Posterior vena cava (tissue), 2 donors: ENCODE measurements around the gene STON2. TPM values are rescaled to one million over a fixed set of nuclear protein-coding genes. Genes with fewer than 3 reads are reported as not detected.
A peak's percentile ranks its signal among the peaks of the same experiment; 100 is the strongest.
"Not testable (repeated sequence)": the region's sequence is repeated elsewhere in the genome, so short reads cannot be mapped to it uniquely, and the experiment has no call there.

Source experiments
- DNase-seq: peaks from one replicate; pipeline ENCODE4 v3.0.0-alpha.2; 2020; ENCODE audit warnings: low spot score
- intact Hi-C, 2 donors: fragments of 100-400 bp; cut with DNase I; formaldehyde crosslinking; loops; one replicate each; pipeline versions ENCODE4 v1.14.1 to v1.14.2; 2022 to 2023
- long read RNA-seq, 2 donors: library from polyadenylated mRNA; unstranded; transcript quantifications; one replicate each; pipeline ENCODE4 v2.0.0, GENCODE V29; 2020 to 2021
- total RNA-seq, 2 donors: library from RNA; stranded (reverse); fragmentation: NEBNext Ultra II Directional; extraction: Animal tissue kit (Norgen Biotek cat#: 25700); gene quantifications; one replicate each; pipeline ENCODE4 v1.2.1, GENCODE V29; 2021
- donor health status: DM: yes; HTN: yes; CAD: no.
- donor health status: DM: yes; HTN: yes; CAD: no.

Gene STON2, protein sequence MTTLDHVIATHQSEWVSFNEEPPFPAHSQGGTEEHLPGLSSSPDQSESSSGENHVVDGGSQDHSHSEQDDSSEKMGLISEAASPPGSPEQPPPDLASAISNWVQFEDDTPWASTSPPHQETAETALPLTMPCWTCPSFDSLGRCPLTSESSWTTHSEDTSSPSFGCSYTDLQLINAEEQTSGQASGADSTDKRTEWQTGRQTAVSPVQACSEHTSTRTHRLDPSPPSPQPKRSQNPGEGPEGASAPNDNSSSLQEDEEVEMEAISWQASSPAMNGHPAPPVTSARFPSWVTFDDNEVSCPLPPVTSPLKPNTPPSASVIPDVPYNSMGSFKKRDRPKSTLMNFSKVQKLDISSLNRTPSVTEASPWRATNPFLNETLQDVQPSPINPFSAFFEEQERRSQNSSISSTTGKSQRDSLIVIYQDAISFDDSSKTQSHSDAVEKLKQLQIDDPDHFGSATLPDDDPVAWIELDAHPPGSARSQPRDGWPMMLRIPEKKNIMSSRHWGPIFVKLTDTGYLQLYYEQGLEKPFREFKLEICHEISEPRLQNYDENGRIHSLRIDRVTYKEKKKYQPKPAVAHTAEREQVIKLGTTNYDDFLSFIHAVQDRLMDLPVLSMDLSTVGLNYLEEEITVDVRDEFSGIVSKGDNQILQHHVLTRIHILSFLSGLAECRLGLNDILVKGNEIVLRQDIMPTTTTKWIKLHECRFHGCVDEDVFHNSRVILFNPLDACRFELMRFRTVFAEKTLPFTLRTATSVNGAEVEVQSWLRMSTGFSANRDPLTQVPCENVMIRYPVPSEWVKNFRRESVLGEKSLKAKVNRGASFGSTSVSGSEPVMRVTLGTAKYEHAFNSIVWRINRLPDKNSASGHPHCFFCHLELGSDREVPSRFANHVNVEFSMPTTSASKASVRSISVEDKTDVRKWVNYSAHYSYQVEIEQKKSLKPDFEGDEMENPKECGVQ
- total RNA-seq, result 10 to 100 TPM; 20.5 to 25.1 TPM
- long read RNA-seq, donor 1, partial matches to known transcripts, result 2 of 3 reads
- long read RNA-seq, donor 1, other reads (novel, unspliced or antisense), result 1 of 3 reads
- long read RNA-seq, donor 2, partial matches to known transcripts, result 2 of 4 reads
- long read RNA-seq, donor 2, other reads (novel, unspliced or antisense), result 2 of 4 reads

- intact Hi-C loops, result no loop called here
- DNase-seq, result no peak
Observed at GRCh38 chr14:81400202-81400678, at the start of gene STON2. TSS of gene STON2 (minus strand) at chr14:81400324. CDS start at chr14:81398382, 1,942 bp downstream.

DNA sequence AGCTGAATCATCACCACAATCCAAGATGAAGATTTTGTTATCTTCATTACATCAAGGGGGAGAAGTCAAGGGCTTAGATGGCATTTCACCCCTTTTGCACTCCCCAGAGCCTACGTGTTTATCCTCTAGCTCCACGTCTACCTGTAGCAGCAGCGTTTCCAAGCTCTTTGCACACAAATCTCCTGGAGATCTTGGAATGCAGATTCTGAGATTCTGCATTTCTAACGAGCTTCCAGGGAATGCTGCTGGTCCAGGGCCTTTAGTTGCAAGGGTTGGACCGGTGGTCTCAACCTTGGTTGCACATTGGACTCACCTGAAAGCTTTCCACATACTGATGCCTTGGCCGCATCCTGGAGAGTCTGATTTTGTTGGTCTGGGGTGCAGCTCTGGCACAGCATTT is 49.5 kb upstream of the STON2 start:
- no peak for DNase-seq
- intact Hi-C loops, result loop anchor here (5.0 to 10.0 kb wide), 2 partner anchors 175 to 177 kb away; no protein-coding TSS in a partner anchor

- intact Hi-C loops, result loop anchor here (5.0 to 10.0 kb wide), 2 partner anchors 174 to 177 kb away; no protein-coding TSS in a partner anchor
- no peak for DNase-seq
Observed at GRCh38 chr14:81449114-81449513, 49.0 kb upstream of the STON2 start.

DNA sequence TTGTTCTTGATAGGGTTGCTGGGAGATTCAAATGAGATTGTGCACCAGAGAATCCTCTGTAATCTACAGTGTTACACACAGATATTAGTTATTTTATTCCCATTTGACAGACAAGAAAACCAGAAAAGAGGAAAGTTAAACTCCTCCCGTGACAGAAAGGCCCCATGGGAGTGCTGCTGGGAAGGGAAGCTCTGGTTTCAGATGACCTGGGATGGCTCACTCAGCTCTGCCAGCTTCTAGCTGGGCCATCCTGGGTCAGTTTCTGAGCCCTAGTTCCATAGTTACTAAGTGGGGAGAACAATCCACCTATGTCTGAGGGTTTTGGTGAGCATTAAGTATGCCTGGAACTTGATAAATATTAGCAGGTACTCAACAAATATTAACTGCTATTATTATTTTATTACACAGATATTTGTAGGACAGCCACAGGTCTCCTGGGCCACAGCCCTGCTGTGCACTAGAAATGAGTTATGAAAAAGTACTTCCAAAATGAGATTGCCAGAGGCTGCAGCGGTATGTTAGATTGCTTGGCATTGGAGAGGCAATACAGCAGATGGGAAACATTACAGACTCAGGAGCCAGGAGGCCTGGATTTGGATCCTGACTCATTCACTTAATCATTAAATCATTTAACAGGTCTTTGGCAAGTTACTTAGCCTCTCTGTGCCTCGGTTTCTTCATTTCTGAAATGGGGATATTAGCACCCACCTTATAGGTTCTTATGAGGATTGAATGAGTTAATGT is 47.1 kb upstream of the STON2 start:
- no peak for DNase-seq
- intact Hi-C loops, result loop anchor here (5.0 to 10.0 kb wide), 2 partner anchors 172 to 175 kb away; no protein-coding TSS in a partner anchor

GRCh38 chr14:81446279-81447007 is 46.3 kb upstream of the STON2 start:
- intact Hi-C loops, result loop anchor here (5.0 to 10.0 kb wide), 2 partner anchors 172 to 174 kb away; no protein-coding TSS in a partner anchor
- DNase-seq, result no peak

- no peak for DNase-seq
- intact Hi-C loops, result loop anchor here in 1 of 2 donors (10.0 kb wide), 1 partner anchor 167 kb away; no protein-coding TSS in a partner anchor
Observed at GRCh38 chr14:81441626-81442134, 41.6 kb upstream of the STON2 start.

DNA sequence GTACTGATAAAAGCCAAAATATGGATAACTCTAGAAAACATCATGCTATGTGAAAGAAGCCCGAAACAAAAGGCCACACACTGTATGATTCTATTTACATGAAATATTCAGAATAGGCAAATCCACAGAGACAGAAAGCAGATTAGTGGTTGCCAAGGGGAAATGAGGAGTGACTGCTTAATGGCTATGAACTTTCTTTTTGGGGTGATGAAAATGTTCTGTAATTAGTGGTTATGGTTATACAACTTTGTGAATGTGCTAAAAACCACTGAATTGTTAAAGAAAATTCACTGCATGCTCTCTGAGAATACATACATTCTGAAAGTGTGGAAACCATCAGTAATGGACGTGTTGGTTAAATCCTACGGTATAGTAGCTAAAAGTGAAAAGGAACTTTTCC is 39.9 kb upstream of the STON2 start:
- intact Hi-C loops, result loop anchor here in 1 of 2 donors (10.0 kb wide), 1 partner anchor 165 kb away; no protein-coding TSS in a partner anchor
- DNase-seq, result no peak

DNA sequence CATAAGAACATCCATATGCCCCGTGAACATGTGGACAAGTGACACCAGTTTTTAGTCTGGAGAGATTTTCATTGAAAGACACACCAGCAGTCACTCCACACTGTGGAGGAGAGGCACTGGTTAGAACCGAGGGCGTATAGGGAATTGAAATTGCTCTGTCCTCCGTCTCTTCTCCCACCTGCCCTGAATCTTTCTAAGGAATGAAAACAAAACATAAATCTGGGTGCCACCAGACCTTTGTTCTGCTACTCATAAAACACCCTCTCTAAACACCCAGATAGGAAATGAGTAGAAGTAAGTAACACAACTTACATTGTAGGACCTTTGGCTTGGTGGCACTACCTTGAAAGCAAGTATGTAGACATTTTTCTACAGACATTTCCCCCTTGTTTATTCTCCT is 37.1 kb upstream of the STON2 start:
- no peak for DNase-seq
- intact Hi-C loops, result no loop called here

DNA sequence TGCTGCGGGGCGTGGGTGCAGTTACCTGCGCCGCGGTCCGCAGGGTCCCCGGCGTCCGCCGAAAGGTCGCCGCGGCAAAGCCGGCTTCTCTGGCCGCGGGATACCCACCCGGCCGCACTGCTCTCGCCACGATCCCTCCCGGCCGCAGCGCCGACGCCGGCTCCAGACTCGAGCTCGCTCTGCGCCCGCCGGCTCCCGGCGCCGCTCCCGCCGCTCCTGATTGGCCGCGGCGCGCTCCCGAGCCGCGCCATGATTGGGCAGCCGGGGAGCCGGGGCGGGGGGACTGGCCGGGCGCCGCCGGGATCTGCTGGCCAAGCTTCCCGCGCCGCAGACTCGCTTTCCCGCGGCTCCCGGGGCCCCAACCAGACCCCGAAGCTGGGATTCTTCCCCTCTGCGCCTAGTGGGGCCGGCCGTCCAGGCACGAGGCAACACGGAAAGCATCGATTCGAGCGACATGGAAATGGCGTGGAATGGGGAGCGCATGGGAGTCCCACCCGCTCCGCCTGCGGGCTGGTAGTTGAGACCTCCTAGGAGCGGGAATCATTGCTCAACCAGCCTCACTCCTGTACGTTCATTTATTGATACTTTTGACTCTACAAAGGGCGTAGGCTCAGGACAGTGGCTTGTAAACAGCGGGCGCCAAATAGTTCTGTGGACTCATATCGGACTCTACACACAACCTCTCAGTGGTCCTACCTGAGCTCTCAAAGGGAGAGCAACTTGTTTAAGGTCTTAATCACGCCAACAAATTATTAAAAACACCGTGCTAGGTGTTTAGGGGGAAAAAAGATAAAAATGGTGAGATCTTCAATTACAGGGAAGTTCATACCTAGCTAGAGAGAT is 36.4 kb upstream of the STON2 start:
- DNase-seq, result peak; percentile 92
- intact Hi-C loops, result no loop called here

DNA sequence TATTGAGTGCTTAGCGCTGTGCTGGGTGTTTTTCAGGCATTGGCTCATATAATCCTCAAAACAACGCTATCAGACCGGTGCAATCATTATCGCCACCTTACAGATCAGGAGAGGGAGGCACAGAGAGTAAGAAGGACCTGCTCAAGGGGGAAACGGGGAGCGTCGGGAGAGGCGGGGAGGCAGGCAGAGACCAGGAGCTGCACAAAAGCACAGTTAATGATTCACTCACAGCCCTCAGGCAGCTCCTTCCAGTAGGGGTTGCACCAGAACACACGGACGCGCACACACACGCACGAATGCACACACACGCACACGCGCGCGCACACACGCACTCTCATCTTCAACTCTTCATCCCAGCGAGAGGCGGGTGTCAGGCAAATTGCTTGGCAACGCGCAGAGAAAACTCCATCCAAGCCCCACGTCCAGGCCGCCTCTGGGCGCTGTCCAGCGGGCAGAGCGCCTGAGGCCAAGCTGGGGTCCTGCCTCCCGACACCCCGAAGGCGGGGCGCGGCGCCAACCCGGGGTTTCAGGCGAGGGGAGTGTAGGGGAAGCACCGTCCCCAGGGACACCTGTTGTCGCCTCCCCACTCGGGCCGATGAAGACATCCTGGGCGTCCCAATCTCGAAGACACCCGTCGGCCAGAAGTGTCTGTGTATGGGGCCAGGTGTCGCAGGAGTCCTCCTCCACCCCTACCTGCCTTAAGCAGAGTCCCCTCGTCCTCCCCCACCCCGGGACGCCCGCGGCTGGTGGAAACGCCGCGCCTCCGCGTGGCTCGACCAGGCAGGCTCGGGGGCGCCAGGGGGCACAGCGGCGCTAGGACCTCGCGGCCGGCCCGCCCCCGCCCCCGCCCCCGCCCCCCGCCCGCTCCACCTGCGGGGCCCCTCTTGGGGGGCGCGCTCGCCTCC is 35.5 kb upstream of the STON2 start:
- DNase-seq, result no peak
- intact Hi-C loops, result no loop called here

DNA sequence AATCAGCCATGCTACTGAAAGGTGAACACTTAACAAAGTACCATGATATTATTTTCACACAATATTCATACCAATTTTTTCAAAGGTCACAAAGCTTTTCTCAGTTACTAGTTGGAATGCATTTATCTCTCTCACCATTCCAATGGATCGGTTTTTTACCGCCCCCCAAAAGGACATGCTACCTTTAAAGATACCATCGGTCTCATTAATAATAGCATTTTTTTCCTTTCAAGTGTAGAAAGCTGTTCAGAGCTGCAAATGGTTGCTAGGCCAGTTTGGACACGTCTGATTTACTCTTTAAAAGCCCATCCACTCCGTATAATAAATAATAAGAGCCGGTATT is 34.9 kb upstream of the STON2 start:
- no peak for DNase-seq

GRCh38 chr14:81434230-81434629 is 34.1 kb upstream of the STON2 start:
- intact Hi-C loops, result no loop called here
- DNase-seq, result no peak

More for the DNA sequence above, 34.9 kb upstream of the STON2 start:
- intact Hi-C loops, result no loop called here

DNA sequence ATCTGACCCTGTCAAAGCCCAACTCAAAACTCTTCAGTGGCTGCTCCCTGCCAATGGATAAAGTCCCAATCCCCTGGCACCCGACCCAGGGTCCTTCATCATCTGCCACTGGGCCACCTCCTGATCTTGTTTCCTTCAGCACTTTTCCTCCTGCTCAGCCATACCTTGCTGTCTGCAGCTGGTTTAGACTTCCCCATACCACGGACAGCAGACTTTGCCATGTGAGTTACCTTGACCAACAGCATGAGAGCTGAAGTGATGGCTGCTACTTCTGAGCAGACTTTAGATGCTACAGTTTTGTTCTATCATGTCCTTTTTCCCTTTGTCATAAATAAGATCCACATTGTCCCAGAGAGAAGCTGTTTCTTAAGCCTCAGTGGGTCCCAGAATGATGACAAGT is 33.3 kb upstream of the STON2 start:
- DNase-seq, result no peak
- intact Hi-C loops, result no loop called here

- no peak for DNase-seq
- intact Hi-C loops, result no loop called here
Observed at GRCh38 chr14:81432219-81432661, 32.1 kb upstream of the STON2 start.

DNA sequence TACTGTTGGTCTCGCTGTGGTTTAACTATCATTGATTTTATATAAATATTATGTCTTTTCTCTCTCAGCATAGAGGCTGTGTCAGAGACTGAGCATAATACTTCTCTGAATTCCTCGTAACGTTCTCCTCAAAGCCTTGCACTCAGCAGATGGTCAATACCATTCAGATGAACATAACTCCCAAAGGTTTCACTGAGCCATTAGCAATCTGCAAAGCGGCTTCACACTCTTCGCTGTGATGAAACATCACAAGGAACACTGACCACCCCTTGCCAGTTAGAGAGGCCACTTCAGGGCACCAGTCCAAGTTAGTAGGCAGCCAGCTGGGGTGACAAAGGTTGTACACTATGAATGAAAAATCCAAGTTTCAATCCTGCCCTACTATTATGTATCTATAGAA is 30.1 kb upstream of the STON2 start:
- no peak for DNase-seq
- intact Hi-C loops, result no loop called here

DNA sequence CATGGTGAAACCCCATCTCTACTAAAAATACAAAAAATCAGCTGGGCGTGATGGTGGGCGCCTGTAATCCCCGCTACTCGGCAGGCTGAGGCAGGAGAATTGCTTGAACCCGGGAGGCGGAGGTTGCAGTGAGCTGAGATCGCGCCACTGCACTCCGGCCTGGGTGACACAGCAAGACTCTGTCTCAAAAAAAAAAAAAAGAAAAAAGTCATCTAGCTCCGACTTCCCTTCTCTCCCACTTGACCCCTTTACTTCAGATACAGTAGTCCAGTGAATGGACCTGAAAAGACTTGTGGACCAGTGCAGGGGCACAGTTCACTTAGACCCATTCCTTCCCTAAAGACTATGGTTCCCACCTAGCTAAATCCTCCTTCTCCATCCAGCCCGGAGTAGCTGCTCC is 29.6 kb upstream of the STON2 start:
- DNase-seq, intact Hi-C loops: not testable (repeated sequence)
